Effector CD8-positive, alpha-beta T cell (primary cell): Measurements from ENCODE around the gene HSD17B1.

Experiments used
- DNase-seq: peaks from one replicate; lab custom pipeline; 2025; lab: John Stamatoyannopoulos, UW

Gene HSD17B1

GRCh38 chr17:42566883-42567573 is 14.3 kb downstream of the HSD17B1 start, which contains the start of gene MLX:
MLX (plus strand) TSS chr17:42567100; CDS start chr17:42567125, 25 bp downstream.
- peak; percentile 92 for DNase-seq

GRCh38 chr17:42568341-42569111 is 15.8 kb downstream of the HSD17B1 start:
- no peak for DNase-seq

- DNase-seq = no peak
These were observed 18.9 kb downstream of the HSD17B1 start for GRCh38 chr17:42571435-42572225.

- DNase-seq = no peak
These were observed 20.4 kb downstream of the HSD17B1 start for GRCh38 chr17:42573095-42573494.

GRCh38 chr17:42574463-42574862 is 21.7 kb downstream of the HSD17B1 start:
- no peak for DNase-seq

- no peak for DNase-seq
These were observed 24.4 kb downstream of the HSD17B1 start for GRCh38 chr17:42577140-42577531.

- DNase-seq = peak; percentile 83
These were observed 25.0 kb downstream of the HSD17B1 start, which contains the start of gene PSMC3IP for GRCh38 chr17:42577532-42578281. PSMC3IP (minus strand) TSS chr17:42577729; CDS start chr17:42577686, 43 bp downstream.

- peak; percentile 55 for DNase-seq
These were observed 25.7 kb downstream of the HSD17B1 start for GRCh38 chr17:42578282-42578869.

- no peak for DNase-seq
These were observed 27.2 kb downstream of the HSD17B1 start for GRCh38 chr17:42579794-42580551.

- no peak for DNase-seq
These were observed 29.1 kb downstream of the HSD17B1 start for GRCh38 chr17:42581744-42582270.

GRCh38 chr17:42584880-42585279 is 32.2 kb downstream of the HSD17B1 start:
- no peak for DNase-seq

- no peak for DNase-seq
These were observed 32.6 kb downstream of the HSD17B1 start for GRCh38 chr17:42585353-42585752.

- DNase-seq = no peak
These were observed 33.9 kb downstream of the HSD17B1 start for GRCh38 chr17:42586514-42587230.

- no peak for DNase-seq
These were observed 38.2 kb downstream of the HSD17B1 start for GRCh38 chr17:42590886-42591285.

GRCh38 chr17:42591411-42591810 is 38.7 kb downstream of the HSD17B1 start:
- DNase-seq = no peak

- DNase-seq = no peak
These were observed 43.7 kb downstream of the HSD17B1 start for GRCh38 chr17:42596386-42596785.

- DNase-seq = no peak
These were observed 46.2 kb downstream of the HSD17B1 start for GRCh38 chr17:42598905-42599304.

- no peak for DNase-seq
These were observed 50.6 kb downstream of the HSD17B1 start for GRCh38 chr17:42603318-42603717.
